ENCODE data around the gene INPP5F.

Gene INPP5F

DNA sequence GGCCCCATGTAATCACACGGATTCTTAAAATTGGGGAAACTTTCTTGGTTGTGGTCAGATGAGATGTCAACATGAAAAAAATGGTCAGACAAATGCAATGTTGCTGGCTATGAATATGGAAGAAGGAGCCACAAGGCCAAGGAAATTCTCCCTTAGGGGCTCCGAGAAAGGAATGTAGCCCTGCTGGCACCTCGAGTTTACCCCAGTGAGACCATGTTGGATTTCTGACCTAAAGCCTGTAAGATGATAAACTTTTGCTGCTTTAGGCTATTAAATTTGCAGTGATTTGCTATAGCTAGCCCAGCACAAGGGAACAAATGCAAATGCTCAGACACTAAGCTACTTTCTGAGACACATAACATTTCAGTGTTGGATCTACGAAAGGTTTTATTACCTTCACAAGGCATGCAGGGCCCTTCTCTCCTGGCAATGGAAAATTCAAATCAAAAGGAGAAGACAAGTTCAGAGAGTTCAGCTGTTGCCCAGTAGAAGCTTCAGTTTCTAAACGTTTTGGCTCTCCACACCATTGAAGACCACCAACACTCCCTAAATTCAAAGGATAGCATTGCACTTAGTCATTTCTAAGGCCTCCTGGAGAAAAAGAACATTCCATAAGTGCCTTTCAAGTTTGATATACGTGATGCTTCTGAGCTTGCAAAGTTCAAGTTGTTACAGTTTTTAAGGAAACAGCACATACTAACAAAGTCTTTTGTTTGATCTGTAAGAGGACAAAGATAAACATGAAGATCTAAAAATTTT is 123.4 kb downstream of the INPP5F start:
- TF ChIP-seq CSDC2 (CRISPR knock-in tag; IDR thresholded peaks at IDR 0.05) (no peak), ISL1 (CRISPR knock-in tag; IDR thresholded peaks at IDR 0.05) (no peak), ZNF8 (CRISPR knock-in tag; IDR thresholded peaks at IDR 0.05) (no peak), PPARA (CRISPR knock-in tag; IDR thresholded peaks at IDR 0.05; ENCODE audit: borderline replicate concordance) (no peak), ZFP30 (CRISPR knock-in tag; IDR thresholded peaks at IDR 0.05) (no peak), BACH2 (CRISPR knock-in tag; IDR thresholded peaks at IDR 0.05; ENCODE audit: borderline replicate concordance) (no peak), TOX (CRISPR knock-in tag; IDR thresholded peaks at IDR 0.05; ENCODE audit: borderline replicate concordance) (no peak), RARB (CRISPR knock-in tag; IDR thresholded peaks at IDR 0.05) (no peak), TCF4 (CRISPR knock-in tag; IDR thresholded peaks at IDR 0.05; ENCODE audit: borderline replicate concordance) (no peak), ESRRG (CRISPR knock-in tag; IDR thresholded peaks at IDR 0.05) (no peak), GLIS3 (CRISPR knock-in tag; IDR thresholded peaks at IDR 0.05) (no peak), OSR1 (CRISPR knock-in tag; IDR thresholded peaks at IDR 0.05) (no peak), SNAI2 (CRISPR knock-in tag; IDR thresholded peaks at IDR 0.05) (no peak)
- TF ChIP-seq, protein P1, sequence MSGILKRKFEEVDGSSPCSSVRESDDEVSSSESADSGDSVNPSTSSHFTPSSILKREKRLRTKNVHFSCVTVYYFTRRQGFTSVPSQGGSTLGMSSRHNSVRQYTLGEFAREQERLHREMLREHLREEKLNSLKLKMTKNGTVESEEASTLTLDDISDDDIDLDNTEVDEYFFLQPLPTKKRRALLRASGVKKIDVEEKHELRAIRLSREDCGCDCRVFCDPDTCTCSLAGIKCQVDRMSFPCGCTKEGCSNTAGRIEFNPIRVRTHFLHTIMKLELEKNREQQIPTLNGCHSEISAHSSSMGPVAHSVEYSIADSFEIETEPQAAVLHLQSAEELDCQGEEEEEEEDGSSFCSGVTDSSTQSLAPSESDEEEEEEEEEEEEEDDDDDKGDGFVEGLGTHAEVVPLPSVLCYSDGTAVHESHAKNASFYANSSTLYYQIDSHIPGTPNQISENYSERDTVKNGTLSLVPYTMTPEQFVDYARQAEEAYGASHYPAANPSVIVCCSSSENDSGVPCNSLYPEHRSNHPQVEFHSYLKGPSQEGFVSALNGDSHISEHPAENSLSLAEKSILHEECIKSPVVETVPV (CRISPR knock-in tag; IDR thresholded peaks at IDR 0.05): no peak
- TF ChIP-seq, protein P2, sequence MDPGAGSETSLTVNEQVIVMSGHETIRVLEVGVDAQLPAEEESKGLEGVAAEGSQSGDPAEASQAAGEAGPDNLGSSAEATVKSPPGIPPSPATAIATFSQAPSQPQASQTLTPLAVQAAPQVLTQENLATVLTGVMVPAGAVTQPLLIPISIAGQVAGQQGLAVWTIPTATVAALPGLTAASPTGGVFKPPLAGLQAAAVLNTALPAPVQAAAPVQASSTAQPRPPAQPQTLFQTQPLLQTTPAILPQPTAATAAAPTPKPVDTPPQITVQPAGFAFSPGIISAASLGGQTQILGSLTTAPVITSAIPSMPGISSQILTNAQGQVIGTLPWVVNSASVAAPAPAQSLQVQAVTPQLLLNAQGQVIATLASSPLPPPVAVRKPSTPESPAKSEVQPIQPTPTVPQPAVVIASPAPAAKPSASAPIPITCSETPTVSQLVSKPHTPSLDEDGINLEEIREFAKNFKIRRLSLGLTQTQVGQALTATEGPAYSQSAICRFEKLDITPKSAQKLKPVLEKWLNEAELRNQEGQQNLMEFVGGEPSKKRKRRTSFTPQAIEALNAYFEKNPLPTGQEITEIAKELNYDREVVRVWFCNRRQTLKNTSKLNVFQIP (CRISPR knock-in tag; IDR thresholded peaks at IDR 0.05; ENCODE audit: borderline replicate concordance, low read depth): no peak
- TF ChIP-seq, protein P3, sequence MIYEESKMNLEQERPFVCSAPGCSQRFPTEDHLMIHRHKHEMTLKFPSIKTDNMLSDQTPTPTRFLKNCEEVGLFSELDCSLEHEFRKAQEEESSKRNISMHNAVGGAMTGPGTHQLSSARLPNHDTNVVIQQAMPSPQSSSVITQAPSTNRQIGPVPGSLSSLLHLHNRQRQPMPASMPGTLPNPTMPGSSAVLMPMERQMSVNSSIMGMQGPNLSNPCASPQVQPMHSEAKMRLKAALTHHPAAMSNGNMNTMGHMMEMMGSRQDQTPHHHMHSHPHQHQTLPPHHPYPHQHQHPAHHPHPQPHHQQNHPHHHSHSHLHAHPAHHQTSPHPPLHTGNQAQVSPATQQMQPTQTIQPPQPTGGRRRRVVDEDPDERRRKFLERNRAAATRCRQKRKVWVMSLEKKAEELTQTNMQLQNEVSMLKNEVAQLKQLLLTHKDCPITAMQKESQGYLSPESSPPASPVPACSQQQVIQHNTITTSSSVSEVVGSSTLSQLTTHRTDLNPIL (CRISPR knock-in tag; IDR thresholded peaks at IDR 0.05; ENCODE audit: low read depth): no peak
- TF ChIP-seq, protein P4, sequence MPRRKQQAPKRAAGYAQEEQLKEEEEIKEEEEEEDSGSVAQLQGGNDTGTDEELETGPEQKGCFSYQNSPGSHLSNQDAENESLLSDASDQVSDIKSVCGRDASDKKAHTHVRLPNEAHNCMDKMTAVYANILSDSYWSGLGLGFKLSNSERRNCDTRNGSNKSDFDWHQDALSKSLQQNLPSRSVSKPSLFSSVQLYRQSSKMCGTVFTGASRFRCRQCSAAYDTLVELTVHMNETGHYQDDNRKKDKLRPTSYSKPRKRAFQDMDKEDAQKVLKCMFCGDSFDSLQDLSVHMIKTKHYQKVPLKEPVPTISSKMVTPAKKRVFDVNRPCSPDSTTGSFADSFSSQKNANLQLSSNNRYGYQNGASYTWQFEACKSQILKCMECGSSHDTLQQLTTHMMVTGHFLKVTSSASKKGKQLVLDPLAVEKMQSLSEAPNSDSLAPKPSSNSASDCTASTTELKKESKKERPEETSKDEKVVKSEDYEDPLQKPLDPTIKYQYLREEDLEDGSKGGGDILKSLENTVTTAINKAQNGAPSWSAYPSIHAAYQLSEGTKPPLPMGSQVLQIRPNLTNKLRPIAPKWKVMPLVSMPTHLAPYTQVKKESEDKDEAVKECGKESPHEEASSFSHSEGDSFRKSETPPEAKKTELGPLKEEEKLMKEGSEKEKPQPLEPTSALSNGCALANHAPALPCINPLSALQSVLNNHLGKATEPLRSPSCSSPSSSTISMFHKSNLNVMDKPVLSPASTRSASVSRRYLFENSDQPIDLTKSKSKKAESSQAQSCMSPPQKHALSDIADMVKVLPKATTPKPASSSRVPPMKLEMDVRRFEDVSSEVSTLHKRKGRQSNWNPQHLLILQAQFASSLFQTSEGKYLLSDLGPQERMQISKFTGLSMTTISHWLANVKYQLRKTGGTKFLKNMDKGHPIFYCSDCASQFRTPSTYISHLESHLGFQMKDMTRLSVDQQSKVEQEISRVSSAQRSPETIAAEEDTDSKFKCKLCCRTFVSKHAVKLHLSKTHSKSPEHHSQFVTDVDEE (CRISPR knock-in tag; IDR thresholded peaks at IDR 0.05): no peak
- ATAC-seq: peak; percentile 90

DNA sequence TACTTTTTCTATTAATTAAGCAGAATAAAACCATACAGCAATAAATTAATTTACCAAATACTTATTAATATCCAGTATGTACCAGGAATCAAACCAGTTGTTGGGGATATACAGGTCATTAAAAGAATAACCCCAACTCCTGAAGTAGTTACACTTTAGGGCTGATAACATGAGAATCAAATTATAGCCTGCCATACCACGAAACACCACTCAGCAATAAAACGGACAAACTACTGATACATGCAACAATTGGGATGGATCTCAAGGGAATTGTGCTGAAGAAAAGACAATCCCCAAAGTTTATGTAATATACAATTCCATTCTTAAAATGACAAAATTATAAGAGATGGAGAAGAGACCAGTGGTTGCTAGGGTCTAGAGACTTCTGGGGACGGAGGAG is 124.1 kb downstream of the INPP5F start:
- no peak for TF ChIP-seq OSR1 (CRISPR knock-in tag; IDR thresholded peaks at IDR 0.05)
- no peak for TF ChIP-seq ZNF8 (CRISPR knock-in tag; IDR thresholded peaks at IDR 0.05)
- no peak for TF ChIP-seq TCF4 (CRISPR knock-in tag; IDR thresholded peaks at IDR 0.05; ENCODE audit: borderline replicate concordance)
- TF ChIP-seq, protein P3 (CRISPR knock-in tag; IDR thresholded peaks at IDR 0.05; ENCODE audit: low read depth): no peak
- TF ChIP-seq SNAI2 (CRISPR knock-in tag; IDR thresholded peaks at IDR 0.05): no peak
- TF ChIP-seq TOX (CRISPR knock-in tag; IDR thresholded peaks at IDR 0.05; ENCODE audit: borderline replicate concordance): no peak
- TF ChIP-seq ESRRG (CRISPR knock-in tag; IDR thresholded peaks at IDR 0.05): no peak
- no peak for TF ChIP-seq BACH2 (CRISPR knock-in tag; IDR thresholded peaks at IDR 0.05; ENCODE audit: borderline replicate concordance)
- no peak for TF ChIP-seq ARNTL (CRISPR knock-in tag; IDR thresholded peaks at IDR 0.05; ENCODE audit: borderline replicate concordance, low read depth)
- no peak for TF ChIP-seq PPARA (CRISPR knock-in tag; IDR thresholded peaks at IDR 0.05; ENCODE audit: borderline replicate concordance)
- no peak for TF ChIP-seq ZNF70 (CRISPR knock-in tag; IDR thresholded peaks at IDR 0.05)
- TF ChIP-seq, protein P4 (CRISPR knock-in tag; IDR thresholded peaks at IDR 0.05): no peak
- no peak for TF ChIP-seq RARB (CRISPR knock-in tag; IDR thresholded peaks at IDR 0.05)
- peak; percentile 58 for ATAC-seq

All from SK-N-SH treated with all-trans-retinoic acid at 6 μM for 48 hours (cell line).